GM23338 (cell line): Measurements from ENCODE around the gene KRTCAP3.

ENCODE experiments used
- EZH2 ChIP-seq: fragments of 200-600 bp; sonication (generic); IDR thresholded peaks from one replicate; pipeline ENCODE4 v1.8.0; 2017; ENCODE audit warnings: antibody characterized with exemption, mild to moderate bottlenecking, low read depth; ENCODE audit not compliant: unreplicated experiment
- EZH2phosphoT487 ChIP-seq: fragments of 200-600 bp; sonication (generic); IDR thresholded peaks from one replicate; pipeline ENCODE4 v1.8.1; 2018; ENCODE audit warnings: antibody characterized with exemption; ENCODE audit not compliant: unreplicated experiment
- POLR2AphosphoS5 ChIP-seq: IDR thresholded peaks from 2 replicates; pipeline ENCODE4 v1.6.1; 2016; ENCODE audit warnings: antibody characterized with exemption, low read depth
- ZNF114 ChIP-seq: fragments of 250-450 bp; sonication (Bioruptor Pico); IDR thresholded peaks from 2 replicates; pipeline ENCODE4 v1.5.0; 2020; ENCODE audit warnings: mild to moderate bottlenecking, moderate library complexity
- TF ChIP-seq, protein P1 (sequence below), 2 experiments: fragments of 200-600 bp in 1 of 2; sonication (generic) in 1 of 2; conservative IDR thresholded peaks; 2 replicates each; pipeline versions ENCODE4 v1.5.1 to v1.6.1; 2016 to 2017; ENCODE audit warnings: antibody characterized with exemption in 2 of 2, low read depth in 2 of 2, mild to moderate bottlenecking in 2 of 2, moderate library complexity in 1 of 2
- TF ChIP-seq, protein P2 (sequence below): IDR thresholded peaks from 2 replicates; pipeline ENCODE4 v1.6.1; 2016; ENCODE audit warnings: antibody characterized with exemption
- TF ChIP-seq, protein P3 (sequence below): IDR thresholded peaks from one replicate; pipeline ENCODE4 v1.6.1; 2018; ENCODE audit warnings: antibody characterized with exemption; ENCODE audit not compliant: unreplicated experiment

DNA sequence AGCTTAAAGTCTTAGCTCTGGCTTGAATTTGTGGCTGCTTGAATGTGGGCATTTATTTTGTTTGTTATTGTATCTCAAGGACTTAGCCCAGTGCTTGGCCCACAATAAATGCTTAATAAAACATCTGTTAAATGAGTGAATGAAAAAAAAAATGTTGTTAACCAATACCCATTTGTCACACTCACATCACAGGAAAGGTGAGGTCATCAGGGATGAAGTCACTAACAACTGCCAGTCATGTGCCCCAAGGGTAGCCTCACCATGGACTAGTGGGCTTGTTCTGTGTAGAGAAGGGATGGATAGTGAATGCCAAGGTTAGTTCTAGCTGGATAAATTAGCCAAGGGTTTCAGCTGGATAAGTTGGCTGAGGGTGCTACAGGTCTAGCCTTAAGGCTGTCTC is 10.8 kb upstream of the KRTCAP3 start:
- TF ChIP-seq EZH2 (no peak), EZH2phosphoT487 (no peak), ZNF114 (CRISPR knock-in tag) (no peak), POLR2AphosphoS5 (no peak)
- TF ChIP-seq, protein P1, sequence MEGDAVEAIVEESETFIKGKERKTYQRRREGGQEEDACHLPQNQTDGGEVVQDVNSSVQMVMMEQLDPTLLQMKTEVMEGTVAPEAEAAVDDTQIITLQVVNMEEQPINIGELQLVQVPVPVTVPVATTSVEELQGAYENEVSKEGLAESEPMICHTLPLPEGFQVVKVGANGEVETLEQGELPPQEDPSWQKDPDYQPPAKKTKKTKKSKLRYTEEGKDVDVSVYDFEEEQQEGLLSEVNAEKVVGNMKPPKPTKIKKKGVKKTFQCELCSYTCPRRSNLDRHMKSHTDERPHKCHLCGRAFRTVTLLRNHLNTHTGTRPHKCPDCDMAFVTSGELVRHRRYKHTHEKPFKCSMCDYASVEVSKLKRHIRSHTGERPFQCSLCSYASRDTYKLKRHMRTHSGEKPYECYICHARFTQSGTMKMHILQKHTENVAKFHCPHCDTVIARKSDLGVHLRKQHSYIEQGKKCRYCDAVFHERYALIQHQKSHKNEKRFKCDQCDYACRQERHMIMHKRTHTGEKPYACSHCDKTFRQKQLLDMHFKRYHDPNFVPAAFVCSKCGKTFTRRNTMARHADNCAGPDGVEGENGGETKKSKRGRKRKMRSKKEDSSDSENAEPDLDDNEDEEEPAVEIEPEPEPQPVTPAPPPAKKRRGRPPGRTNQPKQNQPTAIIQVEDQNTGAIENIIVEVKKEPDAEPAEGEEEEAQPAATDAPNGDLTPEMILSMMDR (conservative IDR thresholded peaks at IDR 0.05; ENCODE audit: low read depth in 2 of 2), result no peak
- TF ChIP-seq, protein P2, sequence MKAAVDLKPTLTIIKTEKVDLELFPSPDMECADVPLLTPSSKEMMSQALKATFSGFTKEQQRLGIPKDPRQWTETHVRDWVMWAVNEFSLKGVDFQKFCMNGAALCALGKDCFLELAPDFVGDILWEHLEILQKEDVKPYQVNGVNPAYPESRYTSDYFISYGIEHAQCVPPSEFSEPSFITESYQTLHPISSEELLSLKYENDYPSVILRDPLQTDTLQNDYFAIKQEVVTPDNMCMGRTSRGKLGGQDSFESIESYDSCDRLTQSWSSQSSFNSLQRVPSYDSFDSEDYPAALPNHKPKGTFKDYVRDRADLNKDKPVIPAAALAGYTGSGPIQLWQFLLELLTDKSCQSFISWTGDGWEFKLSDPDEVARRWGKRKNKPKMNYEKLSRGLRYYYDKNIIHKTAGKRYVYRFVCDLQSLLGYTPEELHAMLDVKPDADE, result no peak
- TF ChIP-seq, protein P3, sequence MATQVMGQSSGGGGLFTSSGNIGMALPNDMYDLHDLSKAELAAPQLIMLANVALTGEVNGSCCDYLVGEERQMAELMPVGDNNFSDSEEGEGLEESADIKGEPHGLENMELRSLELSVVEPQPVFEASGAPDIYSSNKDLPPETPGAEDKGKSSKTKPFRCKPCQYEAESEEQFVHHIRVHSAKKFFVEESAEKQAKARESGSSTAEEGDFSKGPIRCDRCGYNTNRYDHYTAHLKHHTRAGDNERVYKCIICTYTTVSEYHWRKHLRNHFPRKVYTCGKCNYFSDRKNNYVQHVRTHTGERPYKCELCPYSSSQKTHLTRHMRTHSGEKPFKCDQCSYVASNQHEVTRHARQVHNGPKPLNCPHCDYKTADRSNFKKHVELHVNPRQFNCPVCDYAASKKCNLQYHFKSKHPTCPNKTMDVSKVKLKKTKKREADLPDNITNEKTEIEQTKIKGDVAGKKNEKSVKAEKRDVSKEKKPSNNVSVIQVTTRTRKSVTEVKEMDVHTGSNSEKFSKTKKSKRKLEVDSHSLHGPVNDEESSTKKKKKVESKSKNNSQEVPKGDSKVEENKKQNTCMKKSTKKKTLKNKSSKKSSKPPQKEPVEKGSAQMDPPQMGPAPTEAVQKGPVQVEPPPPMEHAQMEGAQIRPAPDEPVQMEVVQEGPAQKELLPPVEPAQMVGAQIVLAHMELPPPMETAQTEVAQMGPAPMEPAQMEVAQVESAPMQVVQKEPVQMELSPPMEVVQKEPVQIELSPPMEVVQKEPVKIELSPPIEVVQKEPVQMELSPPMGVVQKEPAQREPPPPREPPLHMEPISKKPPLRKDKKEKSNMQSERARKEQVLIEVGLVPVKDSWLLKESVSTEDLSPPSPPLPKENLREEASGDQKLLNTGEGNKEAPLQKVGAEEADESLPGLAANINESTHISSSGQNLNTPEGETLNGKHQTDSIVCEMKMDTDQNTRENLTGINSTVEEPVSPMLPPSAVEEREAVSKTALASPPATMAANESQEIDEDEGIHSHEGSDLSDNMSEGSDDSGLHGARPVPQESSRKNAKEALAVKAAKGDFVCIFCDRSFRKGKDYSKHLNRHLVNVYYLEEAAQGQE, result no peak
